HG02610 (cell line): ENCODE measurements around the gene C1RL.
A peak's percentile ranks its signal among the peaks of the same experiment; 100 is the strongest.
"Not testable (repeated sequence)": the region's sequence is repeated elsewhere in the genome, so short reads cannot be mapped to it uniquely, and the experiment has no call there.

Experiments used
- ATAC-seq: cut with Tn5 transposase; IDR thresholded peaks from one replicate; pipeline ENCODE4 v1.9.1; 2021; ENCODE audit warnings: mild to moderate bottlenecking, moderate library complexity; ENCODE audit not compliant: unreplicated experiment

The C1RL gene

GRCh38 chr12:7116916-7117315 lies 7.9 kb upstream of the C1RL start:
- ATAC-seq, result no peak

GRCh38 chr12:7116196-7116595 lies 7.2 kb upstream of the C1RL start:
- no peak for ATAC-seq

- ATAC-seq, result no peak
These were observed 5.8 kb upstream of the C1RL start for GRCh38 chr12:7114851-7115250.

- ATAC-seq, result no peak
These were observed 5.0 kb upstream of the C1RL start for GRCh38 chr12:7114008-7114407.

- no peak for ATAC-seq
These were observed 4.4 kb upstream of the C1RL start for GRCh38 chr12:7113389-7113871.

GRCh38 chr12:7112041-7112440 lies 3.0 kb upstream of the C1RL start:
- no peak for ATAC-seq

- ATAC-seq, result no peak
These were observed 1.6 kb upstream of the C1RL start for GRCh38 chr12:7110661-7111060.

- no peak for ATAC-seq
These were observed 532 bp upstream of the C1RL start for GRCh38 chr12:7109572-7109920.

- ATAC-seq, result peak; percentile 86
These were observed 815 bp downstream of the C1RL start for GRCh38 chr12:7108003-7108795.

GRCh38 chr12:7107636-7108002 lies 1.4 kb downstream of the C1RL start:
- ATAC-seq, result no peak

- ATAC-seq, result not testable (repeated sequence)
These were observed 1.8 kb downstream of the C1RL start for GRCh38 chr12:7107181-7107580.

- no peak for ATAC-seq
These were observed 2.9 kb downstream of the C1RL start for GRCh38 chr12:7106082-7106481.

- no peak for ATAC-seq
These were observed 5.0 kb downstream of the C1RL start for GRCh38 chr12:7103837-7104584.

GRCh38 chr12:7102582-7102981 lies 6.4 kb downstream of the C1RL start:
- no peak for ATAC-seq

GRCh38 chr12:7101694-7102131 lies 7.3 kb downstream of the C1RL start:
- no peak for ATAC-seq

- ATAC-seq, result no peak
These were observed 7.8 kb downstream of the C1RL start for GRCh38 chr12:7101047-7101693.

- ATAC-seq, result no peak
These were observed 8.8 kb downstream of the C1RL start for GRCh38 chr12:7100239-7100638.

GRCh38 chr12:7099290-7099996 lies 9.6 kb downstream of the C1RL start:
- no peak for ATAC-seq

GRCh38 chr12:7096979-7097378 lies 12.0 kb downstream of the C1RL start:
- no peak for ATAC-seq

- no peak for ATAC-seq
These were observed 12.7 kb downstream of the C1RL start for GRCh38 chr12:7096006-7096932.
